Tibial nerve (tissue), 4 donors: Measurements from ENCODE around the gene STOX2.

Experiments used
- EP300 ChIP-seq, 2 donors: sonication (generic); formaldehyde crosslinking; IDR thresholded peaks; one replicate each; pipeline ENCODE4 v1.6.1; 2017; ENCODE audit warnings: antibody characterized with exemption in 2 of 2, mild to moderate bottlenecking in 1 of 2
- POLR2A ChIP-seq, 2 donors: fragments of 450-650 bp; IDR thresholded peaks; one replicate each; pipeline ENCODE4 v1.6.1; 2017; ENCODE audit warnings: antibody characterized with exemption in 2 of 2, mild to moderate bottlenecking in 2 of 2, moderate library complexity in 2 of 2
- TF ChIP-seq, protein P1 (sequence below), 5 experiments: fragments of 200-600 bp in 3 of 5; fragments of 450-650 bp in 2 of 5; sonication (generic) in 3 of 5; IDR thresholded peaks; one replicate each; pipeline ENCODE4 v1.5.1; 2016 to 2019; ENCODE audit warnings: antibody characterized with exemption in 5 of 5, mild to moderate bottlenecking in 3 of 5, moderate library complexity in 2 of 5

DNA sequence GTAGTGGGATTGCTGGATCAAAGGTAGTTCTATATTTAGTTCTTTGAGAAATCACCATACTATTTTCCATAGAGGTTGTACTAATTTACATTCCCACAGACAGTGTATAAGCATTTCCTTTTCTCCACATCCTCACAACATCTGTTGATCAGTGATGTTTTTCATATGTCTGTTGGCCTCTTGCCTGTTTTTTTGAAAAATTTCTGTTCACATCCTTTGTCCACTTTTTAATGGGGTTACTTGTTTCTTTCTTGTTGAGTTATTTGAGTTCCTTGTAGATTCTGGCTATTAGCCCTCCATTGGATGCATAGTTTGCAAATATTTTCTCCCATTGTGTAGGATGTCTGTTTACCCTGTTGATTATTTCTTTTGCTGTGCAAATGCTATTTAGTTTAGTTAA, 72.6 kb downstream of the STOX2 start:
- no peak for TF ChIP-seq POLR2A (IDR thresholded peaks at IDR 0.05)
- TF ChIP-seq, protein P1, sequence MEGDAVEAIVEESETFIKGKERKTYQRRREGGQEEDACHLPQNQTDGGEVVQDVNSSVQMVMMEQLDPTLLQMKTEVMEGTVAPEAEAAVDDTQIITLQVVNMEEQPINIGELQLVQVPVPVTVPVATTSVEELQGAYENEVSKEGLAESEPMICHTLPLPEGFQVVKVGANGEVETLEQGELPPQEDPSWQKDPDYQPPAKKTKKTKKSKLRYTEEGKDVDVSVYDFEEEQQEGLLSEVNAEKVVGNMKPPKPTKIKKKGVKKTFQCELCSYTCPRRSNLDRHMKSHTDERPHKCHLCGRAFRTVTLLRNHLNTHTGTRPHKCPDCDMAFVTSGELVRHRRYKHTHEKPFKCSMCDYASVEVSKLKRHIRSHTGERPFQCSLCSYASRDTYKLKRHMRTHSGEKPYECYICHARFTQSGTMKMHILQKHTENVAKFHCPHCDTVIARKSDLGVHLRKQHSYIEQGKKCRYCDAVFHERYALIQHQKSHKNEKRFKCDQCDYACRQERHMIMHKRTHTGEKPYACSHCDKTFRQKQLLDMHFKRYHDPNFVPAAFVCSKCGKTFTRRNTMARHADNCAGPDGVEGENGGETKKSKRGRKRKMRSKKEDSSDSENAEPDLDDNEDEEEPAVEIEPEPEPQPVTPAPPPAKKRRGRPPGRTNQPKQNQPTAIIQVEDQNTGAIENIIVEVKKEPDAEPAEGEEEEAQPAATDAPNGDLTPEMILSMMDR (IDR thresholded peaks at IDR 0.05): no peak
- TF ChIP-seq EP300 (IDR thresholded peaks at IDR 0.05): no peak
